Stimulated activated naive CD8-positive, alpha-beta T cell treated with anti-CD3 and anti-CD28 coated beads, Interleukin-15, amount 100 ng/mL, for 72 hours (primary cell): Measurements from ENCODE around the gene SECTM1.

Source experiments
- ATAC-seq: fragments of 150-1000 bp; cut with Tn5 transposase; 2 replicates; pipeline ENCODE4 v1.10.0; 2021; ENCODE audit warnings: mild to moderate bottlenecking, moderate library complexity
- DNase-seq, 2 donors: peaks; one replicate each; pipeline ENCODE4 v3.0.0; 2021 to 2022
- H3K27ac Mint-ChIP-seq, 2 donors: one replicate each; pipeline ENCODE4 v1.8.0; 2022; ENCODE audit warnings: mild to moderate bottlenecking in 2 of 2, mixed read lengths in 2 of 2, moderate library complexity in 2 of 2
- H3K27me3 Mint-ChIP-seq: one replicate; pipeline ENCODE4 v1.8.0; 2022; ENCODE audit warnings: mixed read lengths
- H3K4me1 Mint-ChIP-seq: one replicate; pipeline ENCODE4 v1.8.0; 2022; ENCODE audit warnings: mild to moderate bottlenecking, mixed read lengths
- H3K4me3 Mint-ChIP-seq, 2 donors: one replicate each; pipeline ENCODE4 v1.8.0; 2022; ENCODE audit warnings: mild to moderate bottlenecking in 2 of 2, mixed read lengths in 2 of 2, moderate library complexity in 1 of 2
- H3K9me3 Mint-ChIP-seq, 2 donors: one replicate each; pipeline ENCODE4 v1.8.0; 2022; ENCODE audit warnings: mixed read lengths in 2 of 2

The SECTM1 gene

GRCh38 chr17:82278786-82279391 lies 54.7 kb downstream of the SECTM1 start:
- peaks cover 41% of the 10 kb centered on the region for H3K4me1 Mint-ChIP-seq
- H3K4me3 Mint-ChIP-seq = no peak overlapping the region
- H3K27me3 Mint-ChIP-seq = no peaks in the 10 kb centered on the region
- H3K9me3 Mint-ChIP-seq = no peaks in the 10 kb centered on the region
- H3K27ac Mint-ChIP-seq = no peak overlapping the region
- no peak for ATAC-seq
- DNase-seq = no peak

DNA sequence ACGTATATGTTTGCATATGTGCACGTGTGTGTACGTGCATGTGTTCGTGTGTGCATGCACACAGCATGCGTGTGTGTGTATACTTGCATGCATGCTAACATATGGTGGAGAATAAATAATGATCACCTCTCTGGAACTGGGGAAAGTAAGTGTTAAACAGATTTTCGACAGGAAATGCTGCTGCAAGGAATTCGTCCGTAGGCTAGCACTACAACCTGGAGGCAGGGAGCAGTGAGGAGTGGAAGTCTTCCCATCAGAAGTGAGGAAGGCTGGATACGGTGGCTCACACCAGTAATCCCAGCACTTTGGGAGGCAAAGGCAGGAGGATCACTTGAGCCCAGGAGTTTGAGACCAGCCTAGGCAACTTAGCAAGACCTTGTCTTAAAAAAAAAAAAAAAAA lies 55.3 kb downstream of the SECTM1 start:
- H3K4me3 Mint-ChIP-seq = no peak overlapping the region
- no peak for DNase-seq
- ATAC-seq = no peak
- H3K27me3 Mint-ChIP-seq = no peaks in the 10 kb centered on the region
- H3K27ac Mint-ChIP-seq = no peak overlapping the region
- peaks cover 38% of the 10 kb centered on the region for H3K4me1 Mint-ChIP-seq
- H3K9me3 Mint-ChIP-seq = no peaks in the 10 kb centered on the region

GRCh38 chr17:82277851-82278250 lies 55.7 kb downstream of the SECTM1 start:
- Mint-ChIP-seq H3K4me3 (no peak overlapping the region), H3K27me3 (no peaks in the 10 kb centered on the region), H3K9me3 (no peaks in the 10 kb centered on the region), H3K27ac (no peak overlapping the region), H3K4me1 (peaks cover 34% of the 10 kb centered on the region)
- DNase-seq (no peak), ATAC-seq (no peak)

DNA sequence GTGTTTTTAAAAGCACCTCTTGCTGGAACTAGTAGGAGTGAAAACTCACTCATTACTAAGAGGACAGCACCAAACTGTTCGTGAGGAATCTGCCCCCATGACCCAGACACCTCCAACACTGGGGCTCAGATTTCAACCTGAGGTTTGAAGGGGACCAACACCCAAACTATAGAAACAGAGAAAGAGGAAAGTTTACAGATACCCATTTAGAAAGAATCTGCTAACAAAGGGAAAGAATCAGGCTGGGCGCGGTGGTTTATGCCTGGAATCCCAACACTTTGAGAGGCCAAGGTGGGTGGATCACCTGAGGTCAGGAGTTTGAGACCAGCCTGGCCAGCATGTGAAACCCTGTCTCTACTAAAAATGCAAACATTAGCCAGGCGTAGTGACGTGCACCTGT lies 56.6 kb downstream of the SECTM1 start:
- Mint-ChIP-seq H3K9me3 (no peaks in the 10 kb centered on the region), H3K27ac (no peak overlapping the region), H3K27me3 (no peaks in the 10 kb centered on the region), H3K4me1 (peaks cover 40% of the 10 kb centered on the region), H3K4me3 (no peak overlapping the region)
- DNase-seq (no peak), ATAC-seq (no peak)

GRCh38 chr17:82275326-82275725 lies 58.2 kb downstream of the SECTM1 start:
- ATAC-seq = no peak
- DNase-seq = no peak
- H3K4me3 Mint-ChIP-seq = peak overlapping the region in 1 of 2 donors; percentile 11
- H3K9me3 Mint-ChIP-seq = no peaks in the 10 kb centered on the region
- peaks cover 42% of the 10 kb centered on the region for H3K4me1 Mint-ChIP-seq
- no peaks in the 10 kb centered on the region for H3K27me3 Mint-ChIP-seq
- H3K27ac Mint-ChIP-seq = no peak overlapping the region

DNA sequence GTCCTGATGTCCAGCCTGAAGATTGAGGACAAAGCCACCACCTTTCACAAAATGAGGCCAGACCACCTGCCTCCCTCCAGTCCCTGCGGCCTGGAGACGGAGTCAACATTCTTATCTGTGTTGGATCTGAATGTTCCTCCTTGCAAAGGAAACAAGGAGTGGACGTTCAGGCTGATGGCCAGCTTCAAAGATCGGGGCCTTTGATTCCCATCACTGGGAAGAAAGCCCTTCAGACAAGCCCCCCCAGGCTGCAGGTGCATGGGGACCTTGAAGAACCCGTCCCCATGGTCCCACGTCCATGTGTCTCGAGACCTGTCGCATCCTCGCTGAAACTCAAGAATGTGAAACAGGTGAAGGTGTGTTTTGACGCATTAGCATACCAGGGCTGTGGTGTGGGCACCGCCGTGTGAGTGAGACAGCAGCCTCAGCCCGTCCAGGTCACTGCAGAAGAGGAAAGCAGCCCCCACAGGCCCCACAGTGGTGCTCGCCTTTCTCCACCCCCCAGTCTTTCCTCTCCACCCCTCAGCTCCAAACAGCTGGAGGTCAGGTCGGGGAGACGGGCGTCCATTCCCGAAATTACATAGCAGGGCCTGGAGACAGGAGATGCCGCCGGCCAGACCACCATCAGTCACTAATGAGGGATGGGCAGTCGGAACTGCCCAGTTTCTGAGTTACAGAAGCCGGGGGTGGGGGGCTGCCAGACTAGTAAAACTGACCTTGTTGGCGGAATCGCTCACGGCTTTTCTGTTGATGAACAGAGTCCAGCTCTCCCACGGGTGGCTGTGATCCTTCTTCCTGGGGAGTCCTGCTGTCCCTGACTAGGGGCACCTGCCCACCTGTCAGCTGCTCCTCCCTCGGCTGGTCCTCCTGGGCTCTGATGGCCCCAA lies 59.2 kb downstream of the SECTM1 start:
- peak overlapping the region in 1 of 2 donors; percentile 100 for H3K27ac Mint-ChIP-seq
- H3K27me3 Mint-ChIP-seq = no peaks in the 10 kb centered on the region

GRCh38 chr17:82273327-82274133 lies 60.0 kb downstream of the SECTM1 start, which contains the start of gene CSNK1D:
CSNK1D (minus strand) TSS chr17:82273700; CDS start chr17:82273381, 319 bp downstream.
- Mint-ChIP-seq H3K4me1 (peaks cover 60% of the 10 kb centered on the region), H3K9me3 (no peaks in the 10 kb centered on the region), H3K27ac (peak within 1 kb of the TSS; percentile 100), H3K4me3 (peak within 1 kb of the TSS; percentile 92 to 98), H3K27me3 (no peaks in the 10 kb centered on the region)
- peak; percentile 87 to 92 for DNase-seq
- ATAC-seq = peak; percentile 89

More for the DNA sequence above, 59.2 kb downstream of the SECTM1 start:
- DNase-seq = no peak
- Mint-ChIP-seq H3K4me1 (peaks cover 52% of the 10 kb centered on the region), H3K9me3 (no peaks in the 10 kb centered on the region), H3K4me3 (peak overlapping the region; percentile 92 to 98)
- no peak for ATAC-seq

DNA sequence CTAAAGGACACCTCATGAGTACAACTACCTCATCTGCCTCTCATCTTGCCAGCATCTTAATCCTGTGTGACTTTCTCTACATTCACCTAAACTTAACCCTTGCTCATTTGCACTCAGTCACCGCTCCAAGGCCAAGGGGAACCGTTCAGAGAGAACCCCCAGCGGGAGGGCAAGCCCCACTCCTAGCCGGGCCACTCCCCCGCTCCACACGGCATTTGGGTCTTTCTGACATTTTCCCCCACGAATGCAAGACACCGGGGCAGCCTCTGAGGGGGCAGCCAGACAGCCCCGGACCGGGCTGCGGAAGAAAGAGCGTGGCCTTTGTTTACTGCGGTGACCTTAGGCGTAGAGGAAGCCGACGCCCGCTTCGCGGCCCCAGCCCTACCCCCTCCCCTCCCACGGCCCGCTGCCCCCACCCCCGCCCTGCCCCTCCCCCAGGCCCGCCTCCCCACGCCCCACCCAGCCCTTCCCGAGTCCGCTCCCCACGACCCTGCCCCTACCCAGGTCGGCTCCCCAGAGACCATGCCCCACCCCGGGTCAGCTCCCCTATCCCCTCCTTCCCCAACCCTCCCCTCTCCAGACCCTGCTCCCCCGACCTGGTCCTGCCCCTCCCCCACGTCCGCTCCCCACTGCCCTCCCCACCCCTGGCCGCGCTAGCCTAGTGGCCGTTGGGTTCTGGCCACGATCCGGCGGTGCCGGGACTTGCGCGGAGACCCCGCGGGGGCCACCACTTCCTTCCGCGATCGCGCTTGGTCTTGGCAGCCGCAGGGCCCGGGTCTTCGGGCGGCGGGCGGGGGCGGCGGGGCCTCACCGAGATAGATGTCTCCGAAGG lies 60.9 kb downstream of the SECTM1 start:
- H3K27me3 Mint-ChIP-seq = no peaks in the 10 kb centered on the region
- DNase-seq (peak; percentile 39 to 46), ATAC-seq (peak; percentile 52)
- peak overlapping the region; percentile 92 to 98 for H3K4me3 Mint-ChIP-seq
- peaks cover 69% of the 10 kb centered on the region for H3K4me1 Mint-ChIP-seq
- peak overlapping the region; percentile 100 for H3K27ac Mint-ChIP-seq
- no peaks in the 10 kb centered on the region for H3K9me3 Mint-ChIP-seq

- ATAC-seq (no peak), DNase-seq (no peak)
- Mint-ChIP-seq H3K27me3 (no peaks in the 10 kb centered on the region), H3K27ac (peak overlapping the region; percentile 19 to 48), H3K4me3 (peak overlapping the region; percentile 84 to 98), H3K4me1 (peaks cover 82% of the 10 kb centered on the region), H3K9me3 (no peaks in the 10 kb centered on the region)
Observed at GRCh38 chr17:82271401-82271800, 62.2 kb downstream of the SECTM1 start.
